ENCODE data around the gene PRAMEF12.

The PRAMEF12 gene

GRCh38 chr1:12745126-12745991 lies 28.2 kb upstream of the PRAMEF12 start:
- Histone ChIP-seq H3K79me1 (replicated peaks; ENCODE audit: low read length, poor library complexity, severe bottlenecking) (no peaks in the 10 kb centered on the region), H3K14ac (ENCODE audit: low read length in 2 of 2) (no peak overlapping the region), H2AK5ac (ENCODE audit: low read length, severe bottlenecking) (no peak overlapping the region), H3K27me3 (ENCODE audit: control insufficient read depth in 1 of 2, insufficient read depth in 1 of 2, low read length in 2 of 2) (no peaks in the 10 kb centered on the region), H2BK120ac (ENCODE audit: low read depth, low read length) (no peak overlapping the region), H2AFZ (ENCODE audit: low read depth, low read length) (no peak overlapping the region), H3K18ac (ENCODE audit: low read depth in 1 of 2, low read length in 2 of 2) (no peak overlapping the region), H3K23ac (ENCODE audit: low read length in 2 of 2) (no peak overlapping the region), H3K36me3 (ENCODE audit: control insufficient read depth in 1 of 2, insufficient read depth in 2 of 2, low read depth in 1 of 2, low read length in 2 of 2) (no peaks in the 10 kb centered on the region), H3K9me3 (ENCODE audit: control insufficient read depth, low read length) (peaks cover 25% of the 10 kb centered on the region), H4K91ac (ENCODE audit: low read length) (no peak overlapping the region), H3K9ac (ENCODE audit: low read length) (no peak overlapping the region), H3K4me2 (ENCODE audit: low read length, poor library complexity, severe bottlenecking) (no peak overlapping the region), H2BK5ac (ENCODE audit: low read depth, low read length, poor library complexity, severe bottlenecking) (no peak overlapping the region), H3K4me3 (ENCODE audit: insufficient read depth in 1 of 2, low read depth in 1 of 2, low read length in 2 of 2) (no peak overlapping the region), H2BK12ac (ENCODE audit: low read length in 2 of 2) (no peak overlapping the region), H3K4me1 (ENCODE audit: control insufficient read depth, insufficient read depth, low read depth, low read length) (no peaks in the 10 kb centered on the region), H3K27ac (ENCODE audit: low read length, poor library complexity, severe bottlenecking) (no peak overlapping the region), H4K8ac (ENCODE audit: low read length) (no peak overlapping the region), H3K4ac (ENCODE audit: low read depth in 1 of 2, low read length in 2 of 2) (no peak overlapping the region), H2BK15ac (ENCODE audit: low read depth, poor library complexity, severe bottlenecking) (no peak overlapping the region)
- no peak for DNase-seq
- WGBS: 51% methylated on average over 2 of the region's 3 CpGs

GRCh38 chr1:12745992-12746323 lies 27.6 kb upstream of the PRAMEF12 start, which contains the start of gene CFAP107:
Gene CFAP107, plus strand, starts transcription at chr1:12746200. Its CDS starts 231 bp downstream, at chr1:12746431.
- no peak within 1 kb of the TSS for H4K91ac ChIP-seq (ENCODE audit: low read length)
- H3K27ac ChIP-seq (ENCODE audit: low read length, poor library complexity, severe bottlenecking): no peak within 1 kb of the TSS
- no peak within 1 kb of the TSS for H2BK5ac ChIP-seq (ENCODE audit: low read depth, low read length, poor library complexity, severe bottlenecking)
- H3K27me3 ChIP-seq (ENCODE audit: control insufficient read depth in 1 of 2, insufficient read depth in 1 of 2, low read length in 2 of 2): no peaks in the 10 kb centered on the region
- H2AK5ac ChIP-seq (ENCODE audit: low read length, severe bottlenecking): no peak within 1 kb of the TSS
- no peak within 1 kb of the TSS for H2BK12ac ChIP-seq (ENCODE audit: low read length in 2 of 2)
- no peak within 1 kb of the TSS for H3K9ac ChIP-seq (ENCODE audit: low read length)
- peaks cover 29% of the 10 kb centered on the region for H3K9me3 ChIP-seq (ENCODE audit: control insufficient read depth, low read length)
- H2BK120ac ChIP-seq (ENCODE audit: low read depth, low read length): no peak within 1 kb of the TSS
- no peaks in the 10 kb centered on the region for H3K36me3 ChIP-seq (ENCODE audit: control insufficient read depth in 1 of 2, insufficient read depth in 2 of 2, low read depth in 1 of 2, low read length in 2 of 2)
- H3K4me3 ChIP-seq (ENCODE audit: insufficient read depth in 1 of 2, low read depth in 1 of 2, low read length in 2 of 2): no peak within 1 kb of the TSS
- no peak within 1 kb of the TSS for H2AFZ ChIP-seq (ENCODE audit: low read depth, low read length)
- 55% methylated on average over 2 of the region's 2 CpGs for WGBS
- no peak within 1 kb of the TSS for H3K18ac ChIP-seq (ENCODE audit: low read depth in 1 of 2, low read length in 2 of 2)
- DNase-seq: no peak
- H3K79me1 ChIP-seq (replicated peaks; ENCODE audit: low read length, poor library complexity, severe bottlenecking): no peaks in the 10 kb centered on the region
- H2BK15ac ChIP-seq (ENCODE audit: low read depth, poor library complexity, severe bottlenecking): no peak within 1 kb of the TSS
- H3K23ac ChIP-seq (ENCODE audit: low read length in 2 of 2): no peak within 1 kb of the TSS
- H4K8ac ChIP-seq (ENCODE audit: low read length): no peak within 1 kb of the TSS
- H3K4me2 ChIP-seq (ENCODE audit: low read length, poor library complexity, severe bottlenecking): no peak within 1 kb of the TSS
- H3K4ac ChIP-seq (ENCODE audit: low read depth in 1 of 2, low read length in 2 of 2): no peak within 1 kb of the TSS
- no peak within 1 kb of the TSS for H3K14ac ChIP-seq (ENCODE audit: low read length in 2 of 2)
- no peaks in the 10 kb centered on the region for H3K4me1 ChIP-seq (ENCODE audit: control insufficient read depth, insufficient read depth, low read depth, low read length)

GRCh38 chr1:12748778-12749355 lies 24.7 kb upstream of the PRAMEF12 start:
- Histone ChIP-seq H2AFZ (ENCODE audit: low read depth, low read length) (no peak overlapping the region), H3K4me1 (ENCODE audit: control insufficient read depth, insufficient read depth, low read depth, low read length) (no peaks in the 10 kb centered on the region), H4K91ac (ENCODE audit: low read length) (no peak overlapping the region), H3K23ac (ENCODE audit: low read length in 2 of 2) (no peak overlapping the region), H3K14ac (ENCODE audit: low read length in 2 of 2) (no peak overlapping the region), H3K4ac (ENCODE audit: low read depth in 1 of 2, low read length in 2 of 2) (no peak overlapping the region), H3K27me3 (ENCODE audit: control insufficient read depth in 1 of 2, insufficient read depth in 1 of 2, low read length in 2 of 2) (peaks cover 0 to 4% of the 10 kb centered on the region in 2 experiments), H3K36me3 (ENCODE audit: control insufficient read depth in 1 of 2, insufficient read depth in 2 of 2, low read depth in 1 of 2, low read length in 2 of 2) (no peaks in the 10 kb centered on the region), H2AK5ac (ENCODE audit: low read length, severe bottlenecking) (no peak overlapping the region), H3K4me3 (ENCODE audit: insufficient read depth in 1 of 2, low read depth in 1 of 2, low read length in 2 of 2) (no peak overlapping the region), H3K79me1 (replicated peaks; ENCODE audit: low read length, poor library complexity, severe bottlenecking) (no peaks in the 10 kb centered on the region), H2BK120ac (ENCODE audit: low read depth, low read length) (no peak overlapping the region), H3K18ac (ENCODE audit: low read depth in 1 of 2, low read length in 2 of 2) (no peak overlapping the region), H2BK15ac (ENCODE audit: low read depth, poor library complexity, severe bottlenecking) (no peak overlapping the region), H2BK12ac (ENCODE audit: low read length in 2 of 2) (no peak overlapping the region), H2BK5ac (ENCODE audit: low read depth, low read length, poor library complexity, severe bottlenecking) (no peak overlapping the region), H3K27ac (ENCODE audit: low read length, poor library complexity, severe bottlenecking) (no peak overlapping the region), H4K8ac (ENCODE audit: low read length) (no peak overlapping the region), H3K4me2 (ENCODE audit: low read length, poor library complexity, severe bottlenecking) (no peak overlapping the region), H3K9ac (ENCODE audit: low read length) (no peak overlapping the region), H3K9me3 (ENCODE audit: control insufficient read depth, low read length) (peaks cover 29% of the 10 kb centered on the region)
- DNase-seq: no peak

GRCh38 chr1:12754738-12755137 lies 18.8 kb upstream of the PRAMEF12 start:
- no peak overlapping the region for H2AK5ac ChIP-seq (ENCODE audit: low read length, severe bottlenecking)
- H2BK120ac ChIP-seq (ENCODE audit: low read depth, low read length): no peak overlapping the region
- H3K27me3 ChIP-seq (ENCODE audit: control insufficient read depth in 1 of 2, insufficient read depth in 1 of 2, low read length in 2 of 2): peaks cover 0 to 13% of the 10 kb centered on the region in 2 experiments
- WGBS: 77% methylated on average over 2 of the region's 4 CpGs
- H3K9me3 ChIP-seq (ENCODE audit: control insufficient read depth, low read length): peaks cover 8% of the 10 kb centered on the region
- H3K23ac ChIP-seq (ENCODE audit: low read length in 2 of 2): no peak overlapping the region
- H3K4me3 ChIP-seq (ENCODE audit: insufficient read depth in 1 of 2, low read depth in 1 of 2, low read length in 2 of 2): no peak overlapping the region
- H3K18ac ChIP-seq (ENCODE audit: low read depth in 1 of 2, low read length in 2 of 2): no peak overlapping the region
- no peaks in the 10 kb centered on the region for H3K79me1 ChIP-seq (replicated peaks; ENCODE audit: low read length, poor library complexity, severe bottlenecking)
- no peaks in the 10 kb centered on the region for H3K36me3 ChIP-seq (ENCODE audit: control insufficient read depth in 1 of 2, insufficient read depth in 2 of 2, low read depth in 1 of 2, low read length in 2 of 2)
- H4K8ac ChIP-seq (ENCODE audit: low read length): no peak overlapping the region
- H3K9ac ChIP-seq (ENCODE audit: low read length): no peak overlapping the region
- no peaks in the 10 kb centered on the region for H3K4me1 ChIP-seq (ENCODE audit: control insufficient read depth, insufficient read depth, low read depth, low read length)
- no peak overlapping the region for H2BK12ac ChIP-seq (ENCODE audit: low read length in 2 of 2)
- no peak for DNase-seq
- no peak overlapping the region for H3K4ac ChIP-seq (ENCODE audit: low read depth in 1 of 2, low read length in 2 of 2)
- H2BK5ac ChIP-seq (ENCODE audit: low read depth, low read length, poor library complexity, severe bottlenecking): no peak overlapping the region
- no peak overlapping the region for H2BK15ac ChIP-seq (ENCODE audit: low read depth, poor library complexity, severe bottlenecking)
- H3K4me2 ChIP-seq (ENCODE audit: low read length, poor library complexity, severe bottlenecking): no peak overlapping the region
- H3K27ac ChIP-seq (ENCODE audit: low read length, poor library complexity, severe bottlenecking): no peak overlapping the region
- H2AFZ ChIP-seq (ENCODE audit: low read depth, low read length): no peak overlapping the region
- H3K14ac ChIP-seq (ENCODE audit: low read length in 2 of 2): no peak overlapping the region
- no peak overlapping the region for H4K91ac ChIP-seq (ENCODE audit: low read length)
